HCT116 (cell line): Measurements from ENCODE around the gene TAS2R41. TPM values are rescaled to one million over a fixed set of nuclear protein-coding genes. Genes with fewer than 3 reads are reported as not detected.

Source experiments
- ATAC-seq: fragments of 200-7000 bp; cut with Tn5 transposase; 2 replicates; pipeline ENCODE4 v1.9.1; 2020; ENCODE audit warnings: mild to moderate bottlenecking, moderate library complexity
- BruUV-seq: library from RNA; stranded (reverse); fragments of 400-500 nt; replicated peaks from 2 replicates; lab custom pipeline; 2021; lab: Mats Ljungman, UMichigan
- CTCF ChIA-PET: fragments of 300-600 bp; sonication (Branson Sonifier 250); formaldehyde crosslinking; loops from one replicate; lab custom pipeline; 2021; ENCODE audit warnings: antibody characterized with exemption; lab: Charles Lee
- POLR2A ChIA-PET: fragments of 300-600, 350-600 bp; sonication (Branson Sonifier 250); formaldehyde crosslinking; loops from one replicate; lab custom pipeline; 2021; ENCODE audit warnings: antibody characterized with exemption; lab: Charles Lee
- RAD21 ChIA-PET, 2 experiments: fragments of 300-600 bp; sonication (Branson Sonifier 250); formaldehyde crosslinking; loops; one replicate each; lab custom pipeline; 2023; ENCODE audit warnings: low total read pairs in 2 of 2; ENCODE audit not compliant: uncharacterized antibody in 2 of 2, unreplicated experiment in 2 of 2, low non-redundant PET in 1 of 2; lab: Charles Lee
- DNase-seq: peaks from one replicate; pipeline ENCODE4 v3.0.0-alpha.2; 2010; ENCODE audit warnings: low read depth, low spot score
- H2AFZ ChIP-seq: fragments of 200-600 bp; shearing (Covaris generic), sonication (generic); 2 replicates; pipeline ENCODE4 v1.6.1; 2017; ENCODE audit warnings: low read depth, mixed run types, mixed read lengths, antibody characterized with exemption, low read length; ENCODE audit not compliant: poor library complexity, severe bottlenecking
- H3K27ac ChIP-seq: 2 replicates; pipeline ENCODE4 v1.5.1; 2012; ENCODE audit warnings: low read depth, low read length
- H3K27me3 ChIP-seq: fragments of 200-600 bp; sonication (generic); 2 replicates; pipeline ENCODE4 v1.6.1; 2016; ENCODE audit warnings: mixed run types, low read length, mixed read lengths; ENCODE audit not compliant: insufficient read depth
- H3K36me3 ChIP-seq, 2 experiments: fragments of 200-500 bp in 1 of 2; fragments of 200-600 bp in 1 of 2; sonication (Bioruptor generic) in 1 of 2; sonication (generic) in 1 of 2; 2 replicates each; pipeline versions ENCODE4 v1.5.1 to v1.6.1; 2014 to 2016; ENCODE audit warnings: low read length in 2 of 2, inconsistent platforms in 1 of 2, mixed read lengths in 1 of 2, mixed run types in 1 of 2; ENCODE audit not compliant: insufficient read depth in 2 of 2, control insufficient read depth in 1 of 2
- H3K4me1 ChIP-seq, 2 experiments: fragments of 200-600 bp in 1 of 2; sonication (generic) in 1 of 2; 2 replicates each; pipeline versions ENCODE4 v1.5.1 to v1.6.1; 2012 to 2017; ENCODE audit warnings: low read length in 2 of 2, inconsistent platforms in 1 of 2, mild to moderate bottlenecking in 1 of 2, mixed read lengths in 1 of 2, mixed run types in 1 of 2, moderate library complexity in 1 of 2; ENCODE audit not compliant: insufficient read depth in 2 of 2, control insufficient read depth in 1 of 2
- H3K4me2 ChIP-seq: fragments of 200-600 bp; sonication (generic); 2 replicates; pipeline ENCODE4 v1.6.1; 2017; ENCODE audit warnings: mixed run types, low read length, mixed read lengths
- H3K4me3 ChIP-seq, 2 experiments: fragments of 200-600 bp in 1 of 2; sonication (generic) in 1 of 2; replicated peaks in 1 of 2; 2 replicates each; pipeline ENCODE4 v1.5.1; 2011 to 2016; ENCODE audit warnings: low read length in 2 of 2, control low read depth in 1 of 2, low read depth in 1 of 2, mild to moderate bottlenecking in 1 of 2, mixed read lengths in 1 of 2, mixed run types in 1 of 2
- H3K79me2 ChIP-seq: fragments of 200-600 bp; sonication (generic); 2 replicates; pipeline ENCODE4 v1.6.1; 2017; ENCODE audit warnings: mild to moderate bottlenecking, mixed run types, low read length, moderate library complexity, mixed read lengths; ENCODE audit not compliant: insufficient read depth
- H3K9ac ChIP-seq: fragments of 200-600 bp; sonication (generic); 2 replicates; pipeline ENCODE4 v1.6.1; 2016; ENCODE audit warnings: low read length, mixed read lengths
- H3K9me2 ChIP-seq: fragments of 200-600 bp; sonication (generic), shearing (Covaris generic); 2 replicates; pipeline ENCODE4 v1.6.1; 2017; ENCODE audit warnings: mixed run types, mild to moderate bottlenecking, moderate library complexity; ENCODE audit not compliant: insufficient read depth
- H3K9me3 ChIP-seq, 2 experiments: fragments of 200-500 bp in 1 of 2; fragments of 200-600 bp in 1 of 2; sonication (Bioruptor generic) in 1 of 2; sonication (generic) in 1 of 2; 2 replicates each; pipeline ENCODE4 v1.6.1; 2014 to 2017; ENCODE audit warnings: low read length in 2 of 2, mixed read lengths in 2 of 2, inconsistent platforms in 1 of 2, low read depth in 1 of 2, mild to moderate bottlenecking in 1 of 2, mixed run types in 1 of 2, moderate library complexity in 1 of 2; ENCODE audit not compliant: control insufficient read depth in 1 of 2, insufficient read depth in 1 of 2
- H4K20me1 ChIP-seq: fragments of 200-600 bp; sonication (generic), shearing (Covaris generic); 2 replicates; pipeline ENCODE4 v1.6.1; 2017; ENCODE audit warnings: mixed run types, mild to moderate bottlenecking, moderate library complexity; ENCODE audit not compliant: insufficient read depth
- ATF3 ChIP-seq: IDR thresholded peaks from 2 replicates; pipeline ENCODE4 v1.6.1; 2012
- CEBPB ChIP-seq: IDR thresholded peaks from 2 replicates; pipeline ENCODE4 v1.6.1; 2012; ENCODE audit warnings: low read depth
- EGR1 ChIP-seq: IDR thresholded peaks from 2 replicates; pipeline ENCODE4 v1.6.1; 2012; ENCODE audit warnings: low read depth
- JUND ChIP-seq: IDR thresholded peaks from 2 replicates; pipeline ENCODE4 v1.6.1; 2012
- MAX ChIP-seq: IDR thresholded peaks from 2 replicates; pipeline ENCODE4 v1.6.1; 2012
- POLR2A ChIP-seq: IDR thresholded peaks from 2 replicates; pipeline ENCODE4 v1.7.0; 2011; ENCODE audit warnings: borderline replicate concordance; ENCODE audit not compliant: insufficient read depth, insufficient read length; ENCODE audit errors: extremely low read depth
- POLR2AphosphoS5 ChIP-seq: IDR thresholded peaks from 2 replicates; pipeline ENCODE4 v1.6.1; 2011; ENCODE audit warnings: mild to moderate bottlenecking, low read depth, low read length, moderate library complexity
- RAD21 ChIP-seq: IDR thresholded peaks from 2 replicates; pipeline ENCODE4 v1.6.1; 2012; ENCODE audit warnings: low read depth, mild to moderate bottlenecking
- REST ChIP-seq: IDR thresholded peaks from 2 replicates; pipeline ENCODE4 v1.6.1; 2012; ENCODE audit warnings: low read depth
- SIN3A ChIP-seq: IDR thresholded peaks from 2 replicates; pipeline ENCODE4 v1.6.1; 2012; ENCODE audit warnings: low read depth
- SP1 ChIP-seq: IDR thresholded peaks from 2 replicates; pipeline ENCODE4 v1.6.1; 2012; ENCODE audit warnings: low read depth
- ZBTB33 ChIP-seq: IDR thresholded peaks from 2 replicates; pipeline ENCODE4 v1.6.1; 2011; ENCODE audit warnings: mild to moderate bottlenecking, low read length, moderate library complexity; ENCODE audit not compliant: insufficient replicate concordance; ENCODE audit errors: extremely low read depth
- ZFX ChIP-seq: fragments of 450-650 bp; IDR thresholded peaks from 2 replicates; pipeline ENCODE4 v1.6.1; 2017
- intact Hi-C: fragments of 100-400 bp; cut with micrococcal nuclease; formaldehyde crosslinking; loops from 2 replicates; pipeline ENCODE4 v1.10.0; 2022
- total RNA-seq: library from RNA; stranded (reverse); gene quantifications from one replicate; pipeline ENCODE4 v1.2.1, GENCODE V29; 2021; ENCODE audit not compliant: unreplicated experiment

TAS2R41 gene
- total RNA-seq, 1 experiment from 2014 or later: not detected

- Histone ChIP-seq H3K4me3 (no peak overlapping the region), H3K9me3 (no peaks in the 10 kb centered on the region), H3K9ac (no peak overlapping the region), H3K9me2 (no peaks in the 10 kb centered on the region), H4K20me1 (no peaks in the 10 kb centered on the region), H3K27me3 (no peaks in the 10 kb centered on the region), H3K4me1 (no peaks in the 10 kb centered on the region), H3K79me2 (no peaks in the 10 kb centered on the region), H2AFZ (no peak overlapping the region), H3K36me3 (no peaks in the 10 kb centered on the region), H3K27ac (no peak overlapping the region), H3K4me2 (no peak overlapping the region)
- BruUV-seq: no TSS peak
- CTCF ChIA-PET: no interaction called here
- DNase-seq (no peak), ATAC-seq (no peak)
- RAD21 ChIA-PET: no interaction called here
- POLR2A ChIA-PET: no interaction called here
- TF ChIP-seq ZBTB33 (no peak), JUND (no peak), POLR2AphosphoS5 (no peak), SP1 (no peak), CEBPB (no peak), SIN3A (no peak), MAX (no peak), ZFX (no peak), REST (no peak), ATF3 (no peak), EGR1 (no peak), RAD21 (no peak), POLR2A (no peak)
- intact Hi-C loops: no loop called here
These were observed 33.9 kb downstream of the TAS2R41 start for GRCh38 chr7:143511593-143512047.
